ENCODE results near the gene DHX9.
A peak's percentile ranks its signal among the peaks of the same experiment; 100 is the strongest.

The DHX9 gene

DNA sequence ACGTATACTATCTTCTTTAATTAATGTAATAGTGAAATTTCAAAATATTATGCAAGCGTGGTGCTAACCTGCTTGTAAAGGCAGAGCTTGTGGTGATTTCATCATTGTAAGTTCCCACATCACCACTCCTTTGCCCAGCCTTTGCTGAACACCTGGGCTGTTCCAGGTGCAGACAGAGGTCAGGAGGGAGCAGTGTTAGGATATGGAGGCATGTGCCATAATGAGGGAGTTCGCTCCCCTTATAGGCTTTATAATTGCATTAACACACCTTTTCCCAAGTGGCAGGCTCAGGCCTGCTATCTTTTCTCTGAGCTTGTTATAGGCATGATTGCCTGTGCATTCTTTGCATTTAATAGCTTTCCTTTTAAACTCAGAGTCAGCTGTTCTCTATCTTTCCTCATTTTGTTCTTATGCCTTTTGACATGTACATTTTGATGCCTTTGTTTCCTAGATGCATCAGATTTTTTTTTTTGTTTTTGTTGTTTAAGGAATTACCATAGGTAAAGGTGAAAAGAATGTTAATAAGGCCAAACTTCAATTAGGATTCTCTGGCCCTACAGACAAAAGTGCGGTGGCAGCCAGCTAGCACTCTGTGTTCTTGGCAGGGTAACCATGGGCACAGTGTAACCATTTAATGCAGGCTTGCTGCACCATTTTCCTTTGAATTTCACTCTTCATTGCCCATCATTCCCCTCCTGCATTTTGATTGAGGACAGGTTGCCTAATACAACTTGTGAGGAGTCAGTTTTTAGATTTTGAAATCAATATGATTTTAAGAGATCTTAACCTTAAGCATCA lies 36.9 kb upstream of the DHX9 start:
- Mint-ChIP-seq H3K4me1 (no peaks in the 10 kb centered on the region), H3K4me3 (no peak overlapping the region), H3K27ac (no peak overlapping the region), H3K27me3 (ENCODE audit: low read depth) (no peaks in the 10 kb centered on the region), H3K36me3 (ENCODE audit: low read depth) (no peaks in the 10 kb centered on the region), H3K9me3 (no peaks in the 10 kb centered on the region)
- TF ChIP-seq, protein P1, sequence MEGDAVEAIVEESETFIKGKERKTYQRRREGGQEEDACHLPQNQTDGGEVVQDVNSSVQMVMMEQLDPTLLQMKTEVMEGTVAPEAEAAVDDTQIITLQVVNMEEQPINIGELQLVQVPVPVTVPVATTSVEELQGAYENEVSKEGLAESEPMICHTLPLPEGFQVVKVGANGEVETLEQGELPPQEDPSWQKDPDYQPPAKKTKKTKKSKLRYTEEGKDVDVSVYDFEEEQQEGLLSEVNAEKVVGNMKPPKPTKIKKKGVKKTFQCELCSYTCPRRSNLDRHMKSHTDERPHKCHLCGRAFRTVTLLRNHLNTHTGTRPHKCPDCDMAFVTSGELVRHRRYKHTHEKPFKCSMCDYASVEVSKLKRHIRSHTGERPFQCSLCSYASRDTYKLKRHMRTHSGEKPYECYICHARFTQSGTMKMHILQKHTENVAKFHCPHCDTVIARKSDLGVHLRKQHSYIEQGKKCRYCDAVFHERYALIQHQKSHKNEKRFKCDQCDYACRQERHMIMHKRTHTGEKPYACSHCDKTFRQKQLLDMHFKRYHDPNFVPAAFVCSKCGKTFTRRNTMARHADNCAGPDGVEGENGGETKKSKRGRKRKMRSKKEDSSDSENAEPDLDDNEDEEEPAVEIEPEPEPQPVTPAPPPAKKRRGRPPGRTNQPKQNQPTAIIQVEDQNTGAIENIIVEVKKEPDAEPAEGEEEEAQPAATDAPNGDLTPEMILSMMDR (IDR thresholded peaks at IDR 0.05; ENCODE audit: unreplicated experiment in 3 of 3): no peak

DNA sequence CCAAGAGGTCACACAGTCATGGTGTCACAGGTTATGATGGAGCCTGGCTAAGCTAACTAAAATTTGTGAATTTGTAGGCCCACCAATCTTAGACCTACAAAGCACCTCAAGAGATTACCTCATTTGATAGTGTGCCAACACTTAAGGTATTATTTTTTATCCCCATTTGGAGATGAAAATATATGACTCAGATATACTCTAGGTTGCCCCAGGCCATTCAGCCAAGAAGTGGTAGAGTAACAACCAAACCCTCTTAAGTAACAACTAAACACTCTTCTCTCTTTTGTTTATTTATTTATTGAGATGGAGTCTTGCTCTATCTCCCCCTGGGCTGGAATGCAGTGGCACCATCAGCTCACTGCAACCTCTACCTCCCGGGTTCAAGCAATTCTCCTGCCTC lies 35.3 kb upstream of the DHX9 start:
- Mint-ChIP-seq H3K36me3 (ENCODE audit: low read depth) (peaks cover 4% of the 10 kb centered on the region), H3K27me3 (ENCODE audit: low read depth) (no peaks in the 10 kb centered on the region), H3K9me3 (no peaks in the 10 kb centered on the region), H3K4me3 (no peak overlapping the region), H3K4me1 (no peaks in the 10 kb centered on the region), H3K27ac (no peak overlapping the region)
- TF ChIP-seq, protein P1 (IDR thresholded peaks at IDR 0.05; ENCODE audit: unreplicated experiment in 3 of 3): no peak

DNA sequence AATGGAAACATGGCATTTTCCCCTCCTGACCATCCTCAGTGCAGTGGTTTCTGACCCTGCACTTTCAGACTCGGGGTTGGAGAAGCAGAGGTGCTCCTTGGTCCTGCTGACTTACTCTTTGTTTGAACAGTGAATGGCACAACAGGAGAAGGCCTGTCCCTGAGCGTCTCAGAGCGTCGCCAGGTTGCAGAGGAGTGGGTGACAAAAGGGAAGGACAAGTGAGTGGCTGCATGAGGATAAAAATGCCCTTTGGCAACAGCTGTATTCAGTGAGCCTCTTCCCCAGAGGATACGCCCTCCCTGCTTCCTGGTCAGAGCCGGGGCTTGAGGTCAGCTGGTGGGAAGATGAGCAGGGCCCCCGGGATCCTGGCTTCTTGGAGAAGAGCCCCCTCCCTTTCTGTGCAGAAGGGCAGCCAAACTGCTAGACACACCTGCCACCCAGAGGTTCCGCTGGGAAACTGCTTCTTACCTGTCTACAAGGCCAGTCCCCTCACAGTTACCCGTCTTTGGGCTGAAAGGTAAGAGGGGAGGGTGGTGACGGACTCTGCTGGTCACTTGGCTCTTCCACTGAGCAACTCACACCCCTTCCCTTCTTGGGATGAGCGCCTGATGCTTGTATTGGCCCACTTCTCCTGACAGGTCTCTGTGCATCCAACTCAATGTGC lies 33.0 kb upstream of the DHX9 start:
- no peak overlapping the region for H3K4me3 Mint-ChIP-seq
- TF ChIP-seq, protein P1 (IDR thresholded peaks at IDR 0.05; ENCODE audit: unreplicated experiment in 3 of 3): peak in 1 of 3 experiments; percentile 13
- no peaks in the 10 kb centered on the region for H3K9me3 Mint-ChIP-seq
- no peaks in the 10 kb centered on the region for H3K4me1 Mint-ChIP-seq
- no peak overlapping the region for H3K27ac Mint-ChIP-seq
- no peaks in the 10 kb centered on the region for H3K27me3 Mint-ChIP-seq (ENCODE audit: low read depth)
- peaks cover 4% of the 10 kb centered on the region for H3K36me3 Mint-ChIP-seq (ENCODE audit: low read depth)

DNA sequence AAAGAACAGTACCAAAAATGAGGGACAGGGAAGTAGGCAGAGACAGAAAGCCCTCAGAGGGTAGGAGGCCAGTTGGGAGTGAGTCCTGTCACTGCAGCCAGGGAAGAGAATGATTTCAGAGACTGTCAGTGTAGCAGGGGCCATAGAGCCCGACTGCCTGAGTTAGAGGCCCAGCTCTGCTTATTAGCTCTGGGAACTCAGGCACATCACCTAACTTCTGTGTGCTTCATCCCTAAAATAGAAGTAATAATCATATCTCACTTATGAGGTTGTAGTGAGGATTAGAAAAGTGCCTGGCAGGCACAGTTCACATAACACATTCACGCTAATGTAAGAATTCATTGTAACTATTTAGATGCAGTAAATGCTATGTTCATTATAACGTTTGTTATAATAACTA lies 31.2 kb upstream of the DHX9 start:
- no peak overlapping the region for H3K4me3 Mint-ChIP-seq
- H3K27ac Mint-ChIP-seq: no peak overlapping the region
- H3K36me3 Mint-ChIP-seq (ENCODE audit: low read depth): peaks cover 4% of the 10 kb centered on the region
- H3K9me3 Mint-ChIP-seq: no peaks in the 10 kb centered on the region
- TF ChIP-seq, protein P1 (IDR thresholded peaks at IDR 0.05; ENCODE audit: unreplicated experiment in 3 of 3): no peak
- no peaks in the 10 kb centered on the region for H3K27me3 Mint-ChIP-seq (ENCODE audit: low read depth)
- no peaks in the 10 kb centered on the region for H3K4me1 Mint-ChIP-seq

DNA sequence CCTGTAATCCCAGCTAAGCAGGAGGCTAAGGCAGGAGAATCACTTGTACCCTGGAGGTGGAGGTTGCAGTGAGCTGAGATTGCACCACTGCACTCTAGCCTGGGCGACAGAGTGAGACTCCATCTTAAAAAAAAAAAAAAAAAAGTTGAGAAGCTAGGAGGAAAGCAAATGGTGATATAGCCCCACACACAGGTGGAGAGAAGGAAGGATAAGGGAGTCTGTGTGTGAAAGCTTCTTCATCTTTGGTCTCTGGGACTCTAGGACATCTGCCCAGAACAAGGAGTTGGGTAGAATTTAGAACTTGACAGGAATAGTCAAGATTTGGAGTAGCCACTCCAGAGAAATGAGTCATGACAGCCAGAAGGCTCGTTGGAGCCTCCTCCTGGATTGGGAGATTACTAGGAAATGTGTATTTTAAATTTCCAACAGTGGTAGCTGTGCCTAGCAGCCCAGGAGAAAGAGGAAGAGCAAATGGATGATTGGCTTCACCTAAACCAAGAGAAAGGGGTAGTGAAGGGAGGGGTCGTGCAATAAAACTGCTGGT lies 29.7 kb upstream of the DHX9 start:
- TF ChIP-seq, protein P1 (IDR thresholded peaks at IDR 0.05; ENCODE audit: unreplicated experiment in 3 of 3): no peak
- Mint-ChIP-seq H3K36me3 (ENCODE audit: low read depth) (peaks cover 4% of the 10 kb centered on the region), H3K9me3 (no peaks in the 10 kb centered on the region)

More for the DNA sequence above, 29.7 kb upstream of the DHX9 start:
- H3K4me1 Mint-ChIP-seq: no peaks in the 10 kb centered on the region
- H3K27ac Mint-ChIP-seq: no peak overlapping the region
- H3K27me3 Mint-ChIP-seq (ENCODE audit: low read depth): no peaks in the 10 kb centered on the region
- no peak overlapping the region for H3K4me3 Mint-ChIP-seq

Data from nephron (organoid).